NB4 (cell line): Measurements from ENCODE around the gene ANKRD28.

Experiments
- MYC ChIP-seq: IDR thresholded peaks from 2 replicates; pipeline ENCODE4 v1.6.1; 2011; ENCODE audit warnings: low read depth, low read length
- POLR2A ChIP-seq: IDR thresholded peaks from 2 replicates; pipeline ENCODE4 v1.6.1; 2011; ENCODE audit warnings: mild to moderate bottlenecking; ENCODE audit not compliant: insufficient read length; ENCODE audit errors: extremely low read depth
- TF ChIP-seq, protein P1 (sequence below): IDR thresholded peaks from one replicate; pipeline ENCODE4 v1.5.1; 2012; ENCODE audit warnings: low read depth, low read length
- TF ChIP-seq, protein P2 (sequence below): IDR thresholded peaks from 2 replicates; pipeline ENCODE4 v1.6.1; 2011; ENCODE audit warnings: low read depth, low read length

DNA sequence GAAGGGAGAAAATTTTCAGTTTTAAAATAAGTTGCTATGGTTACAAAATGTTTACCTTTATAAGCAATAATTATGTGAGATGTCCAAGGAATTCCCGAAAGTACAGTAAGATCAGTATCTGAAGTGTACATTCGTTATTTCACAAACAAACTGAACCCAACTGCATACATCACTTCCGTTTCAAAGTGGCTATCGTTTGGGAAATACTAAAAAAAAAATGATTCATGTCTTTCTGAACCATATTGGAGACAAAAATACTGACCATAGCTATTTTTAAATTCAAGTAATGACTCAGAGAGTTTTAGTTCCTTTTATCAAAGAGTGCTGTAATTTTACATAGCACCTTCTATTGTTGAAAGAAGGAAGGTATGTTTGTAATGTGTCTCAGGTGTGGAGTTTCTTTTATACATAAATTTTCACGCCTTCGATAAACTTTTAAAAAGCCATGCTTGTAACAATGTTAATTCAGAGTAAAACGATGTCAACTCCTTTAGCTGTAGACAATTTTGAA, 8.0 kb upstream of the ANKRD28 start:
- no peak for TF ChIP-seq POLR2A
- no peak; the same call in 1 of the 2 replicates for TF ChIP-seq MYC
- TF ChIP-seq, protein P1, sequence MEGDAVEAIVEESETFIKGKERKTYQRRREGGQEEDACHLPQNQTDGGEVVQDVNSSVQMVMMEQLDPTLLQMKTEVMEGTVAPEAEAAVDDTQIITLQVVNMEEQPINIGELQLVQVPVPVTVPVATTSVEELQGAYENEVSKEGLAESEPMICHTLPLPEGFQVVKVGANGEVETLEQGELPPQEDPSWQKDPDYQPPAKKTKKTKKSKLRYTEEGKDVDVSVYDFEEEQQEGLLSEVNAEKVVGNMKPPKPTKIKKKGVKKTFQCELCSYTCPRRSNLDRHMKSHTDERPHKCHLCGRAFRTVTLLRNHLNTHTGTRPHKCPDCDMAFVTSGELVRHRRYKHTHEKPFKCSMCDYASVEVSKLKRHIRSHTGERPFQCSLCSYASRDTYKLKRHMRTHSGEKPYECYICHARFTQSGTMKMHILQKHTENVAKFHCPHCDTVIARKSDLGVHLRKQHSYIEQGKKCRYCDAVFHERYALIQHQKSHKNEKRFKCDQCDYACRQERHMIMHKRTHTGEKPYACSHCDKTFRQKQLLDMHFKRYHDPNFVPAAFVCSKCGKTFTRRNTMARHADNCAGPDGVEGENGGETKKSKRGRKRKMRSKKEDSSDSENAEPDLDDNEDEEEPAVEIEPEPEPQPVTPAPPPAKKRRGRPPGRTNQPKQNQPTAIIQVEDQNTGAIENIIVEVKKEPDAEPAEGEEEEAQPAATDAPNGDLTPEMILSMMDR = no peak
- TF ChIP-seq, protein P2, sequence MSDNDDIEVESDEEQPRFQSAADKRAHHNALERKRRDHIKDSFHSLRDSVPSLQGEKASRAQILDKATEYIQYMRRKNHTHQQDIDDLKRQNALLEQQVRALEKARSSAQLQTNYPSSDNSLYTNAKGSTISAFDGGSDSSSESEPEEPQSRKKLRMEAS = no peak
